H1 (cell line): Measurements from ENCODE around the gene PLXDC2. TPM values are rescaled to one million over a fixed set of nuclear protein-coding genes. Genes with fewer than 3 reads are reported as not detected.

Experiments used
- CTCF ChIA-PET: fragments of 300-600 bp; sonication (Branson Sonifier 250); formaldehyde crosslinking; loops from one replicate; lab custom pipeline; 2021; ENCODE audit not compliant: partially characterized antibody; lab: Charles Lee
- POLR2A ChIA-PET: fragments of 300-600 bp; sonication (Branson Sonifier 250); formaldehyde crosslinking; loops from one replicate; lab custom pipeline; 2021; ENCODE audit warnings: inconsistent platforms; ENCODE audit not compliant: partially characterized antibody; lab: Charles Lee
- DNase-seq, 2 experiments: peaks; one replicate each; pipeline versions ENCODE4 v3.0.0 to v3.0.0-alpha.2; 2010 to 2022; ENCODE audit warnings: low spot score in 2 of 2, low read depth in 1 of 2, mixed read lengths in 1 of 2
- FAIRE-seq: peaks from 2 replicates; lab custom pipeline; 2011; peaks lifted over from hg19 to GRCh38; lab: Jason Lieb, UNC
- H2AFZ ChIP-seq: 2 replicates; pipeline ENCODE4 v1.8.1; 2012; ENCODE audit warnings: low read length, inconsistent platforms
- H2AK5ac ChIP-seq: 2 replicates; pipeline ENCODE4 v1.6.1; 2013; ENCODE audit warnings: low read depth, low read length
- H2BK120ac ChIP-seq: replicated peaks from 2 replicates; pipeline ENCODE3; 2013; ENCODE audit warnings: low read depth, low read length, inconsistent platforms
- H2BK12ac ChIP-seq: 2 replicates; pipeline ENCODE4 v1.6.1; 2013; ENCODE audit warnings: low read depth, low read length
- H2BK15ac ChIP-seq: 2 replicates; pipeline ENCODE4 v1.6.1; 2013; ENCODE audit warnings: low read length
- H2BK20ac ChIP-seq: 2 replicates; pipeline ENCODE4 v1.6.1; 2013; ENCODE audit warnings: low read length
- H2BK5ac ChIP-seq: 2 replicates; pipeline ENCODE4 v1.6.1; 2013; ENCODE audit warnings: low read depth, low read length
- H3K14ac ChIP-seq: 2 replicates; pipeline ENCODE4 v1.6.1; 2013; ENCODE audit warnings: inconsistent platforms; ENCODE audit not compliant: insufficient read length
- H3K18ac ChIP-seq: 2 replicates; pipeline ENCODE4 v1.6.1; 2013; ENCODE audit warnings: low read length; ENCODE audit errors: extremely low read depth
- H3K23ac ChIP-seq: 2 replicates; pipeline ENCODE4 v1.6.1; 2013; ENCODE audit warnings: inconsistent platforms; ENCODE audit not compliant: insufficient read length
- H3K23me2 ChIP-seq: 2 replicates; pipeline ENCODE4 v1.6.1; 2013; ENCODE audit warnings: low read depth, low read length
- H3K27ac ChIP-seq: 2 replicates; pipeline ENCODE4 v1.6.1; 2011; ENCODE audit warnings: low read depth, low read length, inconsistent platforms
- H3K27me3 ChIP-seq, 4 experiments: replicated peaks in 1 of 4; 1 replicate in 1 of 4; 2 replicates in 3 of 4; pipeline versions ENCODE4 v1.6.1 to v1.8.1; 2011 to 2013; ENCODE audit warnings: low read length in 3 of 4, mild to moderate bottlenecking in 3 of 4, inconsistent platforms in 2 of 4, mixed read lengths in 2 of 4, moderate library complexity in 1 of 4; ENCODE audit not compliant: control insufficient read depth in 3 of 4, insufficient read depth in 3 of 4; ENCODE audit errors: extremely low read depth in 1 of 4
- H3K36me3 ChIP-seq, 4 experiments: 2 replicates each; pipeline versions ENCODE4 v1.6.1 to v1.8.1; 2011 to 2013; ENCODE audit warnings: mild to moderate bottlenecking in 4 of 4, low read length in 3 of 4, moderate library complexity in 2 of 4, control low read depth in 1 of 4, inconsistent platforms in 1 of 4; ENCODE audit not compliant: insufficient read depth in 4 of 4, control insufficient read depth in 2 of 4
- H3K4ac ChIP-seq: replicated peaks from 2 replicates; pipeline ENCODE3; 2013; ENCODE audit warnings: low read length, low read depth, mixed read lengths, inconsistent platforms; ENCODE audit not compliant: insufficient read length
- H3K4me1 ChIP-seq, 4 experiments: replicated peaks in 1 of 4; 1 replicate in 1 of 4; 2 replicates in 3 of 4; pipeline versions ENCODE4 v1.6.1 to v1.8.1; 2011 to 2013; ENCODE audit warnings: low read length in 3 of 4, inconsistent platforms in 2 of 4, mixed read lengths in 1 of 4; ENCODE audit not compliant: insufficient read depth in 4 of 4, control insufficient read depth in 3 of 4
- H3K4me2 ChIP-seq, 2 experiments: 2 replicates each; pipeline versions ENCODE4 v1.6.1 to v1.8.1; 2011 to 2013; ENCODE audit warnings: low read depth in 2 of 2, low read length in 2 of 2, control low read depth in 1 of 2, inconsistent platforms in 1 of 2, mild to moderate bottlenecking in 1 of 2; ENCODE audit not compliant: insufficient read depth in 1 of 2
- H3K4me3 ChIP-seq, 4 experiments: fragments of 200-600, 300-600 bp in 1 of 4; sonication (generic), shearing (Covaris generic), sonication (Bioruptor Twin) in 1 of 4; 2 replicates each; pipeline versions ENCODE4 v1.5.1 to v1.8.1; 2011 to 2016; ENCODE audit warnings: low read length in 4 of 4, low read depth in 3 of 4, control low read depth in 2 of 4, inconsistent platforms in 2 of 4, mild to moderate bottlenecking in 2 of 4, mixed read lengths in 1 of 4, moderate library complexity in 1 of 4; ENCODE audit not compliant: insufficient read depth in 2 of 4; ENCODE audit errors: extremely low read depth in 1 of 4
- H3K56ac ChIP-seq: replicated peaks from 2 replicates; pipeline ENCODE3; 2013; ENCODE audit warnings: low read depth, mild to moderate bottlenecking, mixed read lengths, low read length, inconsistent platforms; ENCODE audit not compliant: insufficient read length
- H3K79me1 ChIP-seq: 2 replicates; pipeline ENCODE4 v1.6.1; 2013; ENCODE audit warnings: low read depth, low read length, control low read depth
- H3K79me2 ChIP-seq, 2 experiments: 2 replicates each; pipeline versions ENCODE4 v1.6.1 to v1.8.1; 2012 to 2013; ENCODE audit warnings: low read length in 2 of 2, mild to moderate bottlenecking in 2 of 2, inconsistent platforms in 1 of 2; ENCODE audit not compliant: insufficient read depth in 2 of 2, control insufficient read depth in 1 of 2
- H3K9ac ChIP-seq, 4 experiments: replicated peaks in 1 of 4; 1 replicate in 1 of 4; 2 replicates in 3 of 4; pipeline versions ENCODE4 v1.6.1 to v1.8.1; 2011 to 2013; ENCODE audit warnings: low read depth in 3 of 4, low read length in 3 of 4, control low read depth in 2 of 4, mild to moderate bottlenecking in 2 of 4, moderate library complexity in 2 of 4, inconsistent platforms in 1 of 4; ENCODE audit errors: extremely low read depth in 1 of 4
- H3K9me3 ChIP-seq, 2 experiments: 2 replicates each; pipeline versions ENCODE4 v1.6.1 to v1.8.1; 2012 to 2013; ENCODE audit warnings: mild to moderate bottlenecking in 2 of 2, moderate library complexity in 2 of 2, control low read depth in 1 of 2, inconsistent platforms in 1 of 2, low read depth in 1 of 2, low read length in 1 of 2, mixed read lengths in 1 of 2; ENCODE audit not compliant: insufficient read depth in 2 of 2
- H4K20me1 ChIP-seq, 2 experiments: replicated peaks in 1 of 2; 2 replicates each; pipeline versions ENCODE3 to v1.8.1; 2011 to 2013; ENCODE audit warnings: inconsistent platforms in 2 of 2, low read length in 2 of 2, mild to moderate bottlenecking in 1 of 2; ENCODE audit not compliant: insufficient read depth in 2 of 2, control insufficient read depth in 1 of 2
- H4K5ac ChIP-seq: 2 replicates; pipeline ENCODE4 v1.6.1; 2013; ENCODE audit warnings: low read length, low read depth, mixed read lengths, inconsistent platforms; ENCODE audit not compliant: insufficient read length
- H4K8ac ChIP-seq: 2 replicates; pipeline ENCODE4 v1.8.0; 2013; ENCODE audit warnings: mild to moderate bottlenecking, moderate library complexity, low read length, inconsistent platforms; ENCODE audit not compliant: insufficient read depth; ENCODE audit errors: extremely low read depth
- H4K91ac ChIP-seq: replicated peaks from 2 replicates; pipeline ENCODE3; 2013; ENCODE audit warnings: low read length, mixed read lengths, inconsistent platforms; ENCODE audit not compliant: insufficient read length
- ATF2 ChIP-seq: IDR thresholded peaks from 2 replicates; pipeline ENCODE4 v1.6.1; 2012; ENCODE audit warnings: low read length, inconsistent platforms
- CHD2 ChIP-seq: IDR thresholded peaks from 2 replicates; pipeline ENCODE4 v1.6.1; 2012; ENCODE audit warnings: low read length, improper control_type of control experiment
- CREB1 ChIP-seq: IDR thresholded peaks from 2 replicates; pipeline ENCODE4 v1.6.1; 2012; ENCODE audit warnings: inconsistent platforms
- GABPA ChIP-seq: IDR thresholded peaks from 2 replicates; pipeline ENCODE4 v1.6.1; 2011; ENCODE audit warnings: mild to moderate bottlenecking, low read length, moderate library complexity, borderline replicate concordance; ENCODE audit not compliant: insufficient read depth
- GTF2F1 ChIP-seq: IDR thresholded peaks from 2 replicates; pipeline ENCODE4 v1.6.1; 2012; ENCODE audit warnings: low read depth, low read length, improper control_type of control experiment, borderline replicate concordance
- JUN ChIP-seq: IDR thresholded peaks from 2 replicates; pipeline ENCODE4 v1.6.1; 2011; ENCODE audit warnings: low read depth, mild to moderate bottlenecking, improper control_type of control experiment, low read length
- SIRT6 ChIP-seq: IDR thresholded peaks from one replicate; pipeline ENCODE4 v1.7.1; 2012; ENCODE audit warnings: low read length, inconsistent platforms
- ZNF274 ChIP-seq: IDR thresholded peaks from 2 replicates; pipeline ENCODE4 v1.7.0; 2012; ENCODE audit warnings: low read length, borderline replicate concordance; ENCODE audit errors: extremely low read depth
- WGBS, 2 experiments: shearing (Covaris generic) in 1 of 2; methylation state at CpG; one replicate each; pipeline versions ENCODE4 v1.1.6 to v1.1.7; 2013 to 2015; ENCODE audit warnings: low lambda C conversion rate in 2 of 2, mixed read lengths in 2 of 2, inconsistent platforms in 1 of 2, low coverage in 1 of 2, missing lambda C conversion rate in 1 of 2; ENCODE audit not compliant: insufficient replicate concordance in 2 of 2, insufficient coverage in 1 of 2, insufficient read length in 1 of 2; ENCODE audit errors: extremely low coverage in 1 of 2, missing lambda C conversion rate in 1 of 2; 5-methylcytosine and 5-hydroxymethylcytosine counted together
- polyA plus RNA-seq, 7 experiments: library from polyadenylated mRNA; depleted of rRNA in 3 of 7; stranded (reverse) in 5 of 7; unstranded in 2 of 7; fragments of >200 nt in 5 of 7; fragments of 200-250 nt in 2 of 7; gene quantifications; 1 replicate in 5 of 7; 2 replicates in 1 of 7; 4 replicates in 1 of 7; pipeline versions ENCODE4 v1.2.1 to v1.2.3, GENCODE V29; 2011 to 2013; ENCODE audit warnings: missing spikeins in 2 of 7, mixed read lengths in 2 of 7
- total RNA-seq: library from RNA; stranded (reverse); fragmentation: NEBNext Ultra II Directional; extraction: Animal tissue kit (Norgen Biotek cat#: 25700); gene quantifications from 2 replicates; pipeline ENCODE4 v1.2.1, GENCODE V29; 2021

PLXDC2 gene
- total and polyA plus RNA-seq, 2 of the 8 experiments (the other 6 are each of a cell fraction or from before 2014, with no cell fraction given): 23.0 to 40.5 TPM

GRCh38 chr10:19785366-19785765 is 30.9 kb upstream of the PLXDC2 start:
- no peak overlapping the region for H3K27ac ChIP-seq
- no peaks in the 10 kb centered on the region for H4K20me1 ChIP-seq
- ChIA-PET CTCF (interaction anchor here (1.6 kb wide), 1 partner anchor 67 kb away, joined by 3 read pairs; no protein-coding TSS in a partner anchor), POLR2A (no interaction called here)
- H4K8ac ChIP-seq: no peak overlapping the region
- no peak overlapping the region for H3K4ac ChIP-seq
- no peak overlapping the region for H2AFZ ChIP-seq
- no peak overlapping the region for H2AK5ac ChIP-seq
- no peaks in the 10 kb centered on the region; a peak in 1 of 7 replicates for H3K4me1 ChIP-seq
- no peaks in the 10 kb centered on the region for H3K23me2 ChIP-seq
- H3K79me1 ChIP-seq: no peaks in the 10 kb centered on the region
- no peak for TF ChIP-seq GTF2F1
- no peak for TF ChIP-seq GABPA
- TF ChIP-seq SIRT6: no peak
- no peak for TF ChIP-seq JUN
- TF ChIP-seq CREB1: no peak
- no peak for TF ChIP-seq ATF2
- no peak for TF ChIP-seq ZNF274
- TF ChIP-seq CHD2: no peak
- no peak overlapping the region for H3K4me2 ChIP-seq
- WGBS, 2 experiments: 83% methylated on average over 3 of the region's 3 CpGs; no CpG with 5 or more reads in 1 of the 2 experiments
- no peak overlapping the region for H3K4me3 ChIP-seq
- H2BK15ac ChIP-seq: no peak overlapping the region
- H3K27me3 ChIP-seq: no peaks in the 10 kb centered on the region
- DNase-seq (no peak), FAIRE-seq (no peak)
- no peak overlapping the region for H3K23ac ChIP-seq
- H3K9me3 ChIP-seq: no peaks in the 10 kb centered on the region
- no peak overlapping the region for H2BK5ac ChIP-seq
- no peaks in the 10 kb centered on the region for H3K79me2 ChIP-seq
- no peak overlapping the region for H3K14ac ChIP-seq
- no peak overlapping the region for H3K18ac ChIP-seq
- H3K56ac ChIP-seq: no peak overlapping the region
- H3K36me3 ChIP-seq: no peaks in the 10 kb centered on the region
- H4K91ac ChIP-seq: no peak overlapping the region
- no peak overlapping the region for H2BK120ac ChIP-seq
- no peak overlapping the region for H2BK12ac ChIP-seq
- no peak overlapping the region for H4K5ac ChIP-seq
- no peak overlapping the region for H2BK20ac ChIP-seq
- H3K9ac ChIP-seq: no peak overlapping the region
